Trophoblast cell (in vitro differentiated cells and primary cell): ENCODE measurements around the gene MAGI2.

Experiments used
- DNase-seq, 2 donors: peaks; one replicate each; pipeline ENCODE4 v3.0.0-alpha.2; 2016
- H2AFZ ChIP-seq: 2 replicates; pipeline ENCODE4 v1.6.1; 2013; ENCODE audit warnings: low read length, moderate library complexity, mild to moderate bottlenecking; ENCODE audit not compliant: insufficient read depth, poor library complexity
- H2AK5ac ChIP-seq: 2 replicates; pipeline ENCODE4 v1.6.1; 2013; ENCODE audit warnings: mild to moderate bottlenecking, low read length
- H2BK120ac ChIP-seq: 2 replicates; pipeline ENCODE4 v1.6.1; 2013; ENCODE audit warnings: low read length, mild to moderate bottlenecking, moderate library complexity; ENCODE audit not compliant: insufficient read depth, poor library complexity
- H2BK12ac ChIP-seq: 2 replicates; pipeline ENCODE4 v1.6.1; 2013; ENCODE audit warnings: mild to moderate bottlenecking, low read length, moderate library complexity
- H2BK5ac ChIP-seq: 2 replicates; pipeline ENCODE4 v1.6.1; 2013; ENCODE audit warnings: low read length, low read depth, moderate library complexity, mild to moderate bottlenecking; ENCODE audit not compliant: poor library complexity
- H3K14ac ChIP-seq: 2 replicates; pipeline ENCODE4 v1.6.1; 2013; ENCODE audit warnings: mild to moderate bottlenecking, low read length
- H3K18ac ChIP-seq: 2 replicates; pipeline ENCODE4 v1.6.1; 2013; ENCODE audit warnings: mild to moderate bottlenecking, low read length
- H3K23ac ChIP-seq: 2 replicates; pipeline ENCODE4 v1.6.1; 2013; ENCODE audit warnings: low read length
- H3K27ac ChIP-seq: 2 replicates; pipeline ENCODE4 v1.5.1; 2013; ENCODE audit warnings: low read depth, mild to moderate bottlenecking, inconsistent platforms, low read length, moderate library complexity
- H3K27me3 ChIP-seq: 2 replicates; pipeline ENCODE4 v1.6.1; 2013; ENCODE audit warnings: inconsistent platforms, mild to moderate bottlenecking, low read length, moderate library complexity; ENCODE audit not compliant: insufficient read depth
- H3K36me3 ChIP-seq, 2 experiments: 1 replicate in 1 of 2; 2 replicates in 1 of 2; pipeline ENCODE4 v1.6.1; 2013; ENCODE audit warnings: low read length in 2 of 2, mild to moderate bottlenecking in 2 of 2, moderate library complexity in 1 of 2; ENCODE audit not compliant: insufficient read depth in 2 of 2, control insufficient read depth in 1 of 2
- H3K4ac ChIP-seq: 2 replicates; pipeline ENCODE4 v1.6.1; 2013; ENCODE audit warnings: low read depth, mild to moderate bottlenecking, low read length, moderate library complexity
- H3K4me1 ChIP-seq, 2 experiments: 1 replicate in 1 of 2; 2 replicates in 1 of 2; pipeline ENCODE4 v1.6.1; 2013; ENCODE audit warnings: low read length in 2 of 2, mild to moderate bottlenecking in 2 of 2, moderate library complexity in 1 of 2; ENCODE audit not compliant: insufficient read depth in 2 of 2, control insufficient read depth in 1 of 2
- H3K4me2 ChIP-seq: 2 replicates; pipeline ENCODE4 v1.6.1; 2013; ENCODE audit warnings: inconsistent platforms, mild to moderate bottlenecking, low read length, moderate library complexity
- H3K4me3 ChIP-seq: 2 replicates; pipeline ENCODE4 v1.5.1; 2013; ENCODE audit warnings: mild to moderate bottlenecking, low read depth, low read length, inconsistent platforms
- H3K79me1 ChIP-seq: one replicate; pipeline ENCODE4 v1.6.1; 2013; ENCODE audit warnings: low read length
- H3K79me2 ChIP-seq: 2 replicates; pipeline ENCODE4 v1.6.1; 2013; ENCODE audit warnings: low read length, mild to moderate bottlenecking; ENCODE audit not compliant: control insufficient read depth, insufficient read depth, poor library complexity
- H3K9ac ChIP-seq: 2 replicates; pipeline ENCODE4 v1.6.1; 2013; ENCODE audit warnings: mild to moderate bottlenecking, low read length
- H3K9me3 ChIP-seq: 2 replicates; pipeline ENCODE4 v1.6.1; 2013; ENCODE audit warnings: low read depth, mild to moderate bottlenecking, control low read depth, inconsistent platforms, low read length; ENCODE audit not compliant: insufficient read depth
- H4K12ac ChIP-seq: 2 replicates; pipeline ENCODE4 v1.6.1; 2013; ENCODE audit warnings: low read depth, mild to moderate bottlenecking, low read length, moderate library complexity
- H4K8ac ChIP-seq: 2 replicates; pipeline ENCODE4 v1.6.1; 2013; ENCODE audit warnings: low read depth, mild to moderate bottlenecking, low read length, moderate library complexity
- H4K91ac ChIP-seq: one replicate; pipeline ENCODE4 v1.6.1; 2013; ENCODE audit warnings: low read depth, mild to moderate bottlenecking, low read length, moderate library complexity
- WGBS: extraction: QIAGEN DNeasy Blood & Tissue Kit; methylation state at CpG from one replicate; pipeline ENCODE4 v1.1.7; 2013; ENCODE audit warnings: missing lambda C conversion rate; ENCODE audit not compliant: insufficient read length, insufficient coverage; ENCODE audit errors: extremely low coverage; 5-methylcytosine and 5-hydroxymethylcytosine counted together

MAGI2 gene

DNA sequence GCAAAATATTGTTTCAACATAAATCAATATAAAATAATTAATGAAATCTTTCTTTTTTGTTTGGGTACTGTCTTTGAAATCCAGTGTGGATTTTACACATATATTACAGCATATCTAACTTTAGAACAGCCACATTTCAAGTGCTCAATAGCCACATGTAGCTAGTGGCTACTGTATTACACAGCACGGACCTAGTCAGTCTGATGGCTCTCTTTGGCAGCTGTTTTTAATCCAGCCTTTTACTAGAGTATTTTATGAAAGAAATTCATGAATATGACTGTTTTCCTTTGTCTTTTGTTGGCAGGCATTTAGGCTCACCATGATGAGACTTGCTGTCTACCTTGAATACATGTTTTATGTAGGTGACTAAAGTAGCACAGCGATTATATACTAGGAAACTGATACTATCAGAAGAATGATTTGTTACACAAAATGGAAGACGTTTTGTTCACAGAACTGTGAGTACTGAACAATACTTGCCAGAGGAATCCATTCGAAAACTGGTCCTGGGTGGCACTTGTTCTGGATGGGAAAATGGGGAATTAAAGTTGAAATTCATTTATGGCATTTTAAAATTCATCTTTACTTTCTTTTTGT lies 1268.2 kb downstream of the MAGI2 start:
- no peaks in the 10 kb centered on the region for H3K27me3 ChIP-seq
- no peak overlapping the region for H2BK12ac ChIP-seq
- H3K9me3 ChIP-seq = no peaks in the 10 kb centered on the region
- H2AFZ ChIP-seq = no peak overlapping the region
- no CpG with 5 or more reads among the region's 4 CpGs for WGBS
- no peaks in the 10 kb centered on the region for H3K79me2 ChIP-seq
- H4K91ac ChIP-seq = no peak overlapping the region
- H4K8ac ChIP-seq = no peak overlapping the region
- no peak overlapping the region for H2BK120ac ChIP-seq
- no peak overlapping the region for H3K9ac ChIP-seq
- no peaks in the 10 kb centered on the region for H3K79me1 ChIP-seq
- H3K36me3 ChIP-seq = no peaks in the 10 kb centered on the region
- no peak overlapping the region for H3K18ac ChIP-seq
- no peak overlapping the region for H2AK5ac ChIP-seq
- H3K4me3 ChIP-seq = no peak overlapping the region
- no peak overlapping the region for H4K12ac ChIP-seq
- H3K23ac ChIP-seq = no peak overlapping the region
- H3K4me1 ChIP-seq = no peaks in the 10 kb centered on the region
- H3K4me2 ChIP-seq = no peak overlapping the region
- H3K4ac ChIP-seq = no peak overlapping the region
- H3K14ac ChIP-seq = no peak overlapping the region
- DNase-seq = no peak
- H3K27ac ChIP-seq = no peak overlapping the region
- H2BK5ac ChIP-seq = no peak overlapping the region

DNA sequence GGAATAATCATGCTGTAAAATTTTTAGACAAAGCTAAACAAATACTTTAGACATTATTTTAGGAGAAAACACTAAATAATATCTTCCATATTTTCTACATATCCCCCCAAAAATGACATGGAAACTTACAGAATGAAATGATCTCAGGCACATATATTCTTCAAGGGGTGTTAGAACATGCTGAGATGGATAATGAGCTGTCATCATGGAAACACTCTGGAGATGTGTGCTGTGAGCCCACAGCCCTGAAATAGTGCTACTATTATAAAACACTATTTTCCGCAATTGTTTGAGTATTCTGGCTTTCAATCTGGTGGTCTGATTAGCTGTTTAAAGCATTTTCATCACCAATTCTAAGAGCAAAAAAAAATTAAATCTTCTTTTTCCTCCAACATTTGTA lies 1269.2 kb downstream of the MAGI2 start:
- Histone ChIP-seq H2BK12ac (no peak overlapping the region), H3K23ac (no peak overlapping the region), H4K12ac (no peak overlapping the region), H3K27me3 (no peaks in the 10 kb centered on the region), H3K9me3 (no peaks in the 10 kb centered on the region), H3K9ac (no peak overlapping the region), H2AFZ (no peak overlapping the region), H3K4me2 (no peak overlapping the region), H3K79me1 (no peaks in the 10 kb centered on the region), H3K4me1 (no peaks in the 10 kb centered on the region), H3K27ac (no peak overlapping the region), H3K4me3 (no peak overlapping the region), H4K8ac (no peak overlapping the region), H3K36me3 (no peaks in the 10 kb centered on the region), H2BK120ac (no peak overlapping the region), H2AK5ac (no peak overlapping the region), H3K4ac (no peak overlapping the region), H2BK5ac (no peak overlapping the region), H3K14ac (no peak overlapping the region), H3K79me2 (no peaks in the 10 kb centered on the region), H3K18ac (no peak overlapping the region), H4K91ac (no peak overlapping the region)
- no CpG with 5 or more reads among the region's 1 CpG for WGBS
- no peak for DNase-seq

DNA sequence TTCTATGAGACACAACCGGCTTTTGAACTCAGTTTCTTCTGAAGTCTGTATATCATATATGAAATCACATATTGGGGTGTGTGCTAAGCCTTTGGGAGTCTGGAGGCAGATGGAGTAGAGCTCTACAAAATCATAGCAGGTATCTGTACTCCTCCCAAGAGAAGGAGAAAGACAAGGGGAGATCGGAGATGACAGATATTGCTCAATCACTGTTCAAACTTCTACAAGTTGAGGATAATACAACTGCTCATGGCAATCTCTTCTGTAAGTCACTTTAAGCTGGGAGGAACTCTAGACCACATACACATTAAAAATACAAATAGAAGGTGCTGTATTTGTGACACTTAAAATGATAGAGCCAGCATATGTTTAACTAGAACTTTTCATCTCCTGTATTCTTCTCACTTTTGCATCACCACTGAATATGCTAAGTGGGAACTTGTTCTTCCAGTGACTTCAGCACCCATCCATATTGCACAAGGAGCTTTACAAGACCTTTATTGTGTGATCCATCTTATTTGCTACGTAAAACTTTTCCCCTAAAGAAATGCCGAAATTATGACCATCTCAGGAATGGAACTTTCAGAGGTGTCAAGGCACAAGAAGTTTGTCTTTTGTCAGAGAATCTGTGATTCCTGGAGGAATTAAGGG lies 1273.5 kb downstream of the MAGI2 start:
- Histone ChIP-seq H3K9ac (no peak overlapping the region), H3K27me3 (no peaks in the 10 kb centered on the region), H3K36me3 (no peaks in the 10 kb centered on the region), H2BK5ac (no peak overlapping the region), H3K4me1 (no peaks in the 10 kb centered on the region), H2BK12ac (no peak overlapping the region), H4K8ac (no peak overlapping the region), H3K18ac (no peak overlapping the region), H3K79me1 (no peaks in the 10 kb centered on the region), H3K4me3 (no peak overlapping the region), H3K79me2 (peaks cover 2% of the 10 kb centered on the region), H3K9me3 (no peaks in the 10 kb centered on the region), H3K14ac (no peak overlapping the region), H2AFZ (no peak overlapping the region), H3K23ac (no peak overlapping the region), H2AK5ac (no peak overlapping the region), H4K91ac (no peak overlapping the region), H3K4me2 (no peak overlapping the region), H2BK120ac (no peak overlapping the region), H4K12ac (no peak overlapping the region), H3K27ac (no peak overlapping the region), H3K4ac (no peak overlapping the region)
- no CpG with 5 or more reads among the region's 4 CpGs for WGBS
- no peak for DNase-seq

DNA sequence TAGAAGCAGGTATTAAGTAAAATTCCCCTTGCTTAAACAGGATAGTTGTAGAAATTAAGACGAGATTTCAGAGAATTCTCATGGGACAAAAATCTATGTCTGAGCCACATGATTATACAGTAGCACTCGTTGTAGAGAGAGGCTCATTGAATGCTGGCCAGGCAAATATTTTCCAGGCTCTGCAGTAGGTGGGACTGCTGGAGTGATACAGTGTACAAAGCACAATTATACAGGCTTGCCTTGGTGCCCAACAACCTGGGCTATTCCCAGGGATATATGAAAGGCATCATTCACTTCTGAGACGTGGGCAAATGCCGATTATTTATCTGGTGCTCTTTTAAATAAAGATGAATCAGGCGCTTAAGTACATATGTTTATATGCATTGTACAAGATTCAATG lies 1274.3 kb downstream of the MAGI2 start:
- DNase-seq = no peak
- Histone ChIP-seq H3K4me2 (no peak overlapping the region), H2BK120ac (no peak overlapping the region), H4K12ac (no peak overlapping the region), H3K79me1 (no peaks in the 10 kb centered on the region), H3K14ac (no peak overlapping the region), H4K91ac (no peak overlapping the region), H3K18ac (no peak overlapping the region), H3K4me3 (no peak overlapping the region), H3K4me1 (no peaks in the 10 kb centered on the region), H3K4ac (no peak overlapping the region), H2BK12ac (no peak overlapping the region), H3K27me3 (no peaks in the 10 kb centered on the region), H3K79me2 (peaks cover 2% of the 10 kb centered on the region), H2AFZ (no peak overlapping the region), H4K8ac (no peak overlapping the region), H3K9ac (no peak overlapping the region), H3K36me3 (no peaks in the 10 kb centered on the region), H3K9me3 (no peaks in the 10 kb centered on the region), H2AK5ac (no peak overlapping the region), H3K23ac (no peak overlapping the region), H3K27ac (no peak overlapping the region), H2BK5ac (no peak overlapping the region)
- no CpG with 5 or more reads among the region's 5 CpGs for WGBS
